Ectodermal cell (in vitro differentiated cells): Measurements from ENCODE around the gene TTLL4. TPM values are rescaled to one million over a fixed set of nuclear protein-coding genes. Genes with fewer than 3 reads are reported as not detected.
A peak's percentile ranks its signal among the peaks of the same experiment; 100 is the strongest.

Source experiments
- H3K27ac ChIP-seq: 2 replicates; pipeline ENCODE4 v1.7.0; 2013; ENCODE audit warnings: mild to moderate bottlenecking, low read depth, low read length; ENCODE audit not compliant: insufficient read depth, poor library complexity, severe bottlenecking
- H3K27me3 ChIP-seq: 2 replicates; pipeline ENCODE4 v1.7.0; 2013; ENCODE audit warnings: mild to moderate bottlenecking, low read length; ENCODE audit not compliant: insufficient read depth, control insufficient read depth, poor library complexity, severe bottlenecking
- H3K36me3 ChIP-seq: one replicate; pipeline ENCODE4 v1.7.0; 2013; ENCODE audit warnings: low read length; ENCODE audit not compliant: control insufficient read depth, insufficient read depth
- H3K4me1 ChIP-seq: one replicate; pipeline ENCODE4 v1.7.0; 2013; ENCODE audit warnings: low read length; ENCODE audit not compliant: control insufficient read depth, insufficient read depth
- H3K4me3 ChIP-seq: 2 replicates; pipeline ENCODE4 v1.7.0; 2013; ENCODE audit warnings: low read depth, low read length, control low read depth; ENCODE audit not compliant: insufficient read depth
- H3K9me3 ChIP-seq: 2 replicates; pipeline ENCODE4 v1.7.0; 2013; ENCODE audit warnings: mild to moderate bottlenecking, low read length, moderate library complexity; ENCODE audit not compliant: control insufficient read depth
- WGBS, 2 experiments: methylation state at CpG; one replicate each; pipeline ENCODE4 v1.1.7; 2013; ENCODE audit warnings: missing lambda C conversion rate in 2 of 2; 5-methylcytosine and 5-hydroxymethylcytosine counted together
- polyA plus RNA-seq, 4 experiments: library from polyadenylated mRNA; stranded (reverse); fragments of 50-300 nt; gene quantifications; one replicate each; pipeline ENCODE4 v1.2.3, GENCODE V29; 2013

The TTLL4 gene
- 72.5 TPM for polyA plus RNA-seq (2013, experiment 1 of 4)
- polyA plus RNA-seq (2013, experiment 2 of 4), result 81.6 TPM
- polyA plus RNA-seq (2013, experiment 3 of 4), result 67.2 TPM
- polyA plus RNA-seq (2013, experiment 4 of 4), result 59.8 TPM

- Histone ChIP-seq H3K36me3 (peaks cover 3% of the 10 kb centered on the region), H3K4me1 (peaks cover 4% of the 10 kb centered on the region), H3K4me3 (peak within 1 kb of the TSS; percentile 70), H3K9me3 (no peaks in the 10 kb centered on the region), H3K27me3 (no peaks in the 10 kb centered on the region), H3K27ac (no peak within 1 kb of the TSS)
- WGBS, 2 experiments, result 0% methylated on average over 74 of the region's 74 CpGs
Observed at GRCh38 chr2:218710687-218711549, at the start of gene TTLL4. Gene TTLL4, plus strand, starts transcription at chr2:218710835. Its CDS starts 26,842 bp downstream, at chr2:218737677.

DNA sequence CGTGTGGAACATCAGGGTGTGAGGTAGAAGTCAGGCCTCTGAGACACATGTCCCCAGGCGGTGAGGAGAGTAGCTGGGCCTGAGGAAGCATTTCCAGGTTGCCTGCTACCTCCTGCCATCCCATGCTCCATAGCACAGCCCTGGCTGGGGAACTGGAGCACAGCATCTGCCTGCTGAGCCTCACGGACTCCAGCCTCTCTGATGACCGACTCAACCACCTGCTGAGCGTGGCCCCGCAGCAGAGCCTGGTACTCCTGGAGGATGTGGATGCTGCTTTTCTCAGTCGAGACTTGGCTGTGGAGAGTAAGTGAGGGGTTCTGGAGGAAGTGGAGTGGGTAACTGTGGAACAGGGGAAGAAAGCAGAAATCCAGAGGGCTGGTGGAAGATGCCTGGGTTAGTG lies 48.3 kb upstream of the TTLL4 start:
- H3K4me1 ChIP-seq, result peaks cover 4% of the 10 kb centered on the region
- no peak overlapping the region for H3K4me3 ChIP-seq
- peaks cover 38% of the 10 kb centered on the region for H3K36me3 ChIP-seq
- H3K27ac ChIP-seq, result no peak overlapping the region
- whole genome bisulfite sequencing, 2 experiments, result 94% methylated on average over 7 of the region's 7 CpGs
- H3K27me3 ChIP-seq, result no peaks in the 10 kb centered on the region
- no peaks in the 10 kb centered on the region for H3K9me3 ChIP-seq

- Histone ChIP-seq H3K27ac (no peak overlapping the region), H3K4me3 (no peak overlapping the region), H3K36me3 (peaks cover 40% of the 10 kb centered on the region), H3K9me3 (no peaks in the 10 kb centered on the region), H3K4me1 (peaks cover 4% of the 10 kb centered on the region), H3K27me3 (no peaks in the 10 kb centered on the region)
- 94 to 97% methylated on average over 10 of the region's 10 CpGs for WGBS, 2 experiments
Observed at GRCh38 chr2:218662827-218663226, 47.8 kb upstream of the TTLL4 start.

- H3K36me3 ChIP-seq, result peaks cover 40% of the 10 kb centered on the region
- H3K4me1 ChIP-seq, result peaks cover 4% of the 10 kb centered on the region
Observed at GRCh38 chr2:218663901-218664300, 46.7 kb upstream of the TTLL4 start.

GRCh38 chr2:218664653-218665052 lies 46.0 kb upstream of the TTLL4 start:
- H3K9me3 ChIP-seq, result no peaks in the 10 kb centered on the region
- H3K4me1 ChIP-seq, result peaks cover 4% of the 10 kb centered on the region
- peaks cover 40% of the 10 kb centered on the region for H3K36me3 ChIP-seq
- H3K4me3 ChIP-seq, result no peak overlapping the region
- 95 to 97% methylated on average over 7 of the region's 7 CpGs for WGBS, 2 experiments
- H3K27ac ChIP-seq, result no peak overlapping the region
- no peaks in the 10 kb centered on the region for H3K27me3 ChIP-seq

More at GRCh38 chr2:218663901-218664300, 46.7 kb upstream of the TTLL4 start:
- no peaks in the 10 kb centered on the region for H3K27me3 ChIP-seq
- no peaks in the 10 kb centered on the region for H3K9me3 ChIP-seq
- 94 to 95% methylated on average over 15 of the region's 15 CpGs for WGBS, 2 experiments
- no peak overlapping the region for H3K27ac ChIP-seq
- no peak overlapping the region for H3K4me3 ChIP-seq

DNA sequence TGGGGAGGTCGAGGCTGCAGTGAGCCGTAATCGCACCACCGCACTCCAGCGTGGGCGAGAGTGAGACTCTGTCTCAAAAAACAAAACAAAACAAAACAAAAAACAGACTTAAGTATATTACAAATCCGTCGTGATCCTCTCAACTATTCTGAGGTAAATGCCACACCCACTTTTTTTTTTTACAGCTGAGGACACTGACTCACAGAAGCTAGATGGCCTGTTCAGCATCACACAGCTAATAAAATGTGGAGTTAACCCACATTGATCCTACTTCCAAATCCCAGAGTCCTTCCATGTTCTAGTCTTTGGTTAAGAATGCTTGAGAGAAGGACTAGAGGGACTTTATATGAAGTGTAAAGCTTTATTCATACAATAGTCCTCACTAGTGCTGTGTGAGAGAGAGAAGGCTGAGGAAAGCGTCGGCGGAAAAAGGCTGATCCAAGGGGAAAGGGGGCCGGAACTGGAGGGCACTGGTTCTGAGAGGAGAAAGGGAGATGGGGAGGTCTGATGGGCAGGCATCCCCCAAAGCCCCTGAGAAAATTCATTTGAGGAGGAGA lies 39.5 kb upstream of the TTLL4 start:
- WGBS, 2 experiments, result 46 to 48% methylated on average over 12 of the region's 12 CpGs
- Histone ChIP-seq H3K4me1 (peaks cover 3% of the 10 kb centered on the region), H3K27ac (peak overlapping the region; percentile 63), H3K9me3 (no peaks in the 10 kb centered on the region), H3K4me3 (peak overlapping the region; percentile 90), H3K36me3 (peaks cover 8% of the 10 kb centered on the region), H3K27me3 (no peaks in the 10 kb centered on the region)

DNA sequence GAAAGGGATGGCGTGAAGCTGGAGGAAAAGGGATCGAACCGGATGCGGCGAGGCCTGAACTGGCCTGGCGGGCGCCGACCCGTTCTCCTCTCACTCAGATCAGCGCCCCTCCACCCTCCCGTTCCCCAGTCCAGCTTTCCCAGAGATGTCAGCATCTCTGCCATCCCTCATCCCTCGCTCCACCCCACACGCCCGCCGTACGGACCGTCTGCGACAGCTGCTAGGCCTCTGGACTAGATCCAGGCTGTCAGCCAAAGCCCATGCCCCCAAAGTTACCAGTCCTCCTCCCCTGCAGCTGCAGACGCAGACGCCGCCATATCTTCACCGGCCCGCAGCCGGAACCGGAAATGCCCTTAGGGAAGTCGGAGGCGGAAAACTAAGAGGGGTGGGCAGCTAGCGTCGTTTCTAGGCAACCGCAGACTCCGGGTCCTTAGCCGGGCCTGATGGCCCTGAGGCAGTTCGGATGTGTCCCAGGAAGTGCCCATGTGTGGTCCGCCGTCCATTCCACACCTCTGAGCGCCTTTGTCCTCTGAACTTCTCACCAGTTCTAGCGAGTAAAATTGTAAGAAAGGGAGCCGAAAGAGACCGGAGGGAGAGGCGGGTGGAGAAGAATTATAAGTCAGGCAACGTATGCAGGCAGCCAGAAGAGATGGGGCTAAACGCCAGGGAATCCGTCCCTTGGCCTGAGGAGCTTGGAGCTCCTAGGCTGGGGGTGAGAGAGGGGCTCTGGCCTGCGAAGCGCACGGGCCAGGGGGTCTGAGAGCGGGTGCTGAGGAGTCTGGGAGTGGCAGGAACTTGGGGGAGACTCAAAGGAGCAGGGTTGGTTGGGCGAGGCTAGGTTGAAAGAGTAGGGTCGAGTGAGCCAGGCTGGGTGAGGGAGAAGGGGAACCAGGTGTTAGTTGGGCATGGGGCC lies 38.7 kb upstream of the TTLL4 start, which contains the start of the genes RNF25 and STK36:
RNF25 (minus strand) TSS at position 349 of the 913 bp plus-strand sequence; CDS start at position 317, 32 bp downstream.
STK36 (plus strand) TSS at position 433 of the 913 bp plus-strand sequence. CDS start 744 bp downstream, outside the sequence.
- Histone ChIP-seq H3K27ac (peak within 1 kb of the TSS; percentile 63), H3K27me3 (no peaks in the 10 kb centered on the region), H3K9me3 (no peaks in the 10 kb centered on the region), H3K4me3 (peak within 1 kb of the TSS; percentile 90), H3K4me1 (peaks cover 3% of the 10 kb centered on the region), H3K36me3 (peaks cover 4% of the 10 kb centered on the region)
- WGBS, 2 experiments, result 0 to 1% methylated on average over 49 of the region's 49 CpGs

GRCh38 chr2:218679119-218679518 lies 31.5 kb upstream of the TTLL4 start:
- Histone ChIP-seq H3K4me1 (no peaks in the 10 kb centered on the region), H3K9me3 (no peaks in the 10 kb centered on the region), H3K27me3 (no peaks in the 10 kb centered on the region), H3K36me3 (peaks cover 5% of the 10 kb centered on the region), H3K4me3 (no peak overlapping the region), H3K27ac (no peak overlapping the region)
- WGBS, 2 experiments, result 91 to 94% methylated on average over 4 of the region's 4 CpGs

DNA sequence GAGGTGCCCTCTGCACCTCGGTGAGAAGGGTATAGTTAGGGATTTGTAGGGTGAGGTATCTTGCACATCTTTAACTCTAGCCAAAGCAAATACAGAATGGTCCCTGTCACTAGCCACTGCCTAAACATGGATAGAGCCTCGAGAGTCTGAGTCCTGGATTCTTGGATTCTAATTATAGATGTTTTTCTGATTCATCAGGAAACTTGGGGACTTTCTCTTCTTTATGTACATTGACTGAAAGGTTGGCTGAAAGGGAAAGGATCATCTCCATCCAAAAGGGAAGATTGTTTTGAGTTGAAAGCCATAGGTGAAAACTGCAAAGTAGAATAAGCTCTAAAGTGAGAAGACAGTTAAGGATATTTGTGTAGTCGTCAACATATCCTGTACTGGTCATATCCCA lies 30.6 kb upstream of the TTLL4 start:
- Histone ChIP-seq H3K36me3 (peaks cover 12% of the 10 kb centered on the region), H3K27me3 (no peaks in the 10 kb centered on the region), H3K9me3 (no peaks in the 10 kb centered on the region), H3K4me1 (no peaks in the 10 kb centered on the region), H3K4me3 (no peak overlapping the region), H3K27ac (no peak overlapping the region)
- WGBS, 2 experiments, result 96 to 100% methylated on average over 3 of the region's 3 CpGs
